SK-N-SH treated with all-trans-retinoic acid at 6 μM for 48 hours (cell line): ENCODE measurements around the gene MAGEB3.

Experiments used
- ARNTL ChIP-seq: fragments of 450-650 bp; formaldehyde crosslinking; IDR thresholded peaks from 2 replicates; pipeline ENCODE4 v1.5.0; 2020; ENCODE audit warnings: low read depth, mild to moderate bottlenecking, moderate library complexity, borderline replicate concordance
- OSR1 ChIP-seq: fragments of 250-450 bp; sonication (Bioruptor Pico); IDR thresholded peaks from 2 replicates; pipeline ENCODE4 v1.8.0; 2022; ENCODE audit warnings: moderate library complexity, mild to moderate bottlenecking, inconsistent platforms
- PPARA ChIP-seq: fragments of 250-450 bp; sonication (Bioruptor Pico); IDR thresholded peaks from 2 replicates; pipeline ENCODE4 v1.5.0; 2020; ENCODE audit warnings: mild to moderate bottlenecking, borderline replicate concordance
- RARB ChIP-seq: fragments of 250-450 bp; sonication (Bioruptor Pico); IDR thresholded peaks from 2 replicates; pipeline ENCODE4 v1.8.0; 2021; ENCODE audit warnings: mild to moderate bottlenecking, moderate library complexity
- TF ChIP-seq, protein P1 (sequence below): fragments of 250-450 bp; sonication (Bioruptor Pico); IDR thresholded peaks from 2 replicates; pipeline ENCODE4 v1.5.0; 2020; ENCODE audit warnings: mild to moderate bottlenecking, moderate library complexity
- TF ChIP-seq, protein P2 (sequence below): fragments of 250-450 bp; sonication (Bioruptor Pico); IDR thresholded peaks from 2 replicates; pipeline ENCODE4 v1.5.1; 2021; ENCODE audit warnings: mild to moderate bottlenecking, moderate library complexity

DNA sequence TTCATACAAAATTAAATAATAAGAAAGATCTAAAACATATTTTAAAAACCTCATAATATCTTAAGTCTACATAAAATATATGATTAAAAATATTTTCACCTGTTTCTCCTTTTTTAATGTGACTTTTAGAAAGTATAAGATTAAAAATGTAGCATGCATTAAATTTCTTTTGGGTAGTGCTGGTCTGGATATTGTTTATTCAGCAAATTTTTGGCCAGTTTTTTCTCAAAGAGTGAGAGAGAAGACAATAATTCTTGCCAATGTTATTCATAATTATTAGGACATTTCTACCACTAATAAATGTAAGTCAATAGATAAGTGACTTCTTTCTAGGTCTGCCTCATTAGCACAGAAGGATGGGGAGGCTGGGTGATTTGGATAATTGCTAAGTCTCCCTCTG lies 30.6 kb downstream of the MAGEB3 start:
- TF ChIP-seq OSR1 (CRISPR knock-in tag) (no peak), PPARA (CRISPR knock-in tag) (no peak), ARNTL (CRISPR knock-in tag) (no peak), RARB (CRISPR knock-in tag) (no peak)
- TF ChIP-seq, protein P1, sequence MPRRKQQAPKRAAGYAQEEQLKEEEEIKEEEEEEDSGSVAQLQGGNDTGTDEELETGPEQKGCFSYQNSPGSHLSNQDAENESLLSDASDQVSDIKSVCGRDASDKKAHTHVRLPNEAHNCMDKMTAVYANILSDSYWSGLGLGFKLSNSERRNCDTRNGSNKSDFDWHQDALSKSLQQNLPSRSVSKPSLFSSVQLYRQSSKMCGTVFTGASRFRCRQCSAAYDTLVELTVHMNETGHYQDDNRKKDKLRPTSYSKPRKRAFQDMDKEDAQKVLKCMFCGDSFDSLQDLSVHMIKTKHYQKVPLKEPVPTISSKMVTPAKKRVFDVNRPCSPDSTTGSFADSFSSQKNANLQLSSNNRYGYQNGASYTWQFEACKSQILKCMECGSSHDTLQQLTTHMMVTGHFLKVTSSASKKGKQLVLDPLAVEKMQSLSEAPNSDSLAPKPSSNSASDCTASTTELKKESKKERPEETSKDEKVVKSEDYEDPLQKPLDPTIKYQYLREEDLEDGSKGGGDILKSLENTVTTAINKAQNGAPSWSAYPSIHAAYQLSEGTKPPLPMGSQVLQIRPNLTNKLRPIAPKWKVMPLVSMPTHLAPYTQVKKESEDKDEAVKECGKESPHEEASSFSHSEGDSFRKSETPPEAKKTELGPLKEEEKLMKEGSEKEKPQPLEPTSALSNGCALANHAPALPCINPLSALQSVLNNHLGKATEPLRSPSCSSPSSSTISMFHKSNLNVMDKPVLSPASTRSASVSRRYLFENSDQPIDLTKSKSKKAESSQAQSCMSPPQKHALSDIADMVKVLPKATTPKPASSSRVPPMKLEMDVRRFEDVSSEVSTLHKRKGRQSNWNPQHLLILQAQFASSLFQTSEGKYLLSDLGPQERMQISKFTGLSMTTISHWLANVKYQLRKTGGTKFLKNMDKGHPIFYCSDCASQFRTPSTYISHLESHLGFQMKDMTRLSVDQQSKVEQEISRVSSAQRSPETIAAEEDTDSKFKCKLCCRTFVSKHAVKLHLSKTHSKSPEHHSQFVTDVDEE (CRISPR knock-in tag): no peak
- TF ChIP-seq, protein P2, sequence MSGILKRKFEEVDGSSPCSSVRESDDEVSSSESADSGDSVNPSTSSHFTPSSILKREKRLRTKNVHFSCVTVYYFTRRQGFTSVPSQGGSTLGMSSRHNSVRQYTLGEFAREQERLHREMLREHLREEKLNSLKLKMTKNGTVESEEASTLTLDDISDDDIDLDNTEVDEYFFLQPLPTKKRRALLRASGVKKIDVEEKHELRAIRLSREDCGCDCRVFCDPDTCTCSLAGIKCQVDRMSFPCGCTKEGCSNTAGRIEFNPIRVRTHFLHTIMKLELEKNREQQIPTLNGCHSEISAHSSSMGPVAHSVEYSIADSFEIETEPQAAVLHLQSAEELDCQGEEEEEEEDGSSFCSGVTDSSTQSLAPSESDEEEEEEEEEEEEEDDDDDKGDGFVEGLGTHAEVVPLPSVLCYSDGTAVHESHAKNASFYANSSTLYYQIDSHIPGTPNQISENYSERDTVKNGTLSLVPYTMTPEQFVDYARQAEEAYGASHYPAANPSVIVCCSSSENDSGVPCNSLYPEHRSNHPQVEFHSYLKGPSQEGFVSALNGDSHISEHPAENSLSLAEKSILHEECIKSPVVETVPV (CRISPR knock-in tag): no peak
